HG03280 (cell line): ENCODE results near the gene ACADVL.

Experiments
- ATAC-seq: cut with Tn5 transposase; IDR thresholded peaks from one replicate; pipeline ENCODE4 v1.9.1; 2021; ENCODE audit warnings: mild to moderate bottlenecking, moderate library complexity; ENCODE audit not compliant: unreplicated experiment

Gene ACADVL

GRCh38 chr17:7191069-7191468 is 28.7 kb upstream of the ACADVL start:
- no peak for ATAC-seq

GRCh38 chr17:7191571-7192270 is 28.0 kb upstream of the ACADVL start:
- no peak for ATAC-seq

DNA sequence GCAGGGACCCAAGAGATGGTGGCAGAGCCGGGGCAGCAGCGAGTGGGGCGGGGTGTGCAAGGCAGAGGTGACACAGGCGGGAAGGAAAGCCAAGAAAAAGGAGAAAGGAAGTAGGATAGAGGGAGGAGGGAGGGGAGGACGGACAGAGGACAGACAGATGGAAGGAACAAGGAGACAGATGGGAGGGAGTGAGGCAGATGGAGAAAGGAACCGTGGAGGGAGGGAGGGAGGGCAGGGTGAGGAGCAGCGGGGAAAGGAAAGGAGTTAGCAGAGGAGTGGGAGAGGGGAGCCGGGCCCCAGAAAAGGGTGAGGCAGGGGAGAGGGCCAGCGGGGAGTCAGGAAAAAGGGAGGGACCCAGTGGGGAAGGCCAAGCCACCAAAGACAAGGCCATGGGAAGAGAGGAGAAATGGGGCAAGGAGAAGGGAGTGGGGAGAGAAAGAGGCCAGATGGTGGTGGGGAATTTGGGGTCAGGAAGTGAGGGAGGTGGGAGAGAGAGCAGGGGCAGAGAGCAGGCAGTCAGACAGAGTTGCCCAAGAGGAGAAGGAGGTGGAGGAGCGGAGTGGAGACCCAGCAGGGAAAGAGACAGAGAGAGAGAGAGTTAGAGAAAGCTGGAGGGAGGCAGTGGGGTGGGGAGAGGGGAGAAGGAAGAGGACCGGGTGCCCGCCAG is 27.3 kb upstream of the ACADVL start:
- no peak for ATAC-seq

- no peak for ATAC-seq
These were observed 23.8 kb upstream of the ACADVL start for GRCh38 chr17:7195971-7196370.

- no peak for ATAC-seq
These were observed 22.9 kb upstream of the ACADVL start for GRCh38 chr17:7196651-7197401.

DNA sequence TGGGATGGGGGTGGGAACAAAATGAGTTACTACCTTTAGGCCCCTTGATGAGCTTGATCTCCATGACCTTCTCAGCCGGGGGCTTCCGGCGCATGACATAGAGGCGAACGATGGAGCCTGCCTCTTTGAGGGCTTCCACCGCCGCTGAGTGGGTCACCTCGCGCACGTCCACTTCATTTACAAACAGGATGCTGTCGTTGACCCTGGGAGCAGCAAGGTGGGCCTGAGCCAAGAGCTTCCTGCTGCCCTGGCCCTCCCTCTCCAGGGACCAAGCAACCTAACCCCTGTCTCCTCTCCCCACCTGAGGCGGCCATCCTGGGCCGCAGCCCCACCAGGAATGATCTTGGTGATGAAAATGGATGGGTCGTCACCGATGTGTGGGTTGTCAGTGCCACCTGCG is 16.3 kb upstream of the ACADVL start:
- no peak for ATAC-seq

- no peak for ATAC-seq
These were observed 15.4 kb upstream of the ACADVL start for GRCh38 chr17:7204336-7204735.

GRCh38 chr17:7204828-7205461 is 14.8 kb upstream of the ACADVL start:
- peak; percentile 82 for ATAC-seq

DNA sequence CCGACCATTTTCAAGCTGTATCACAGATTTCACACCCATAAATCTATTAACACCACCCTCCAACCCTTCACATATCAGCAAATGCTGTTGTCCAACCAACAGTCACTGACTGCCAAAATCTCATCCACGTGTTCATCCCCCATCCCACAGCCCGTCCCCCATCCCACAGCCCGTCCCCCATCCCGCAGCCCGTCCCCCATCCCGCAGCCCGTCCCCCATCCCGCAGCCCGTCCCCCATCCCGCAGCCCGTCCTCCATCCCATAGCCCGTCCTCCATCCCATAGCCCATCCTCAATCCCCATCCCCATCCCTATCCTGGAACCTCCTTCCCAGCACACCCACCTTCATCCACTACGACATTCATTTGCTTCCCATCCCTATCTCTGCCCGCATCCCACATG is 14.2 kb upstream of the ACADVL start:
- no peak for ATAC-seq

DNA sequence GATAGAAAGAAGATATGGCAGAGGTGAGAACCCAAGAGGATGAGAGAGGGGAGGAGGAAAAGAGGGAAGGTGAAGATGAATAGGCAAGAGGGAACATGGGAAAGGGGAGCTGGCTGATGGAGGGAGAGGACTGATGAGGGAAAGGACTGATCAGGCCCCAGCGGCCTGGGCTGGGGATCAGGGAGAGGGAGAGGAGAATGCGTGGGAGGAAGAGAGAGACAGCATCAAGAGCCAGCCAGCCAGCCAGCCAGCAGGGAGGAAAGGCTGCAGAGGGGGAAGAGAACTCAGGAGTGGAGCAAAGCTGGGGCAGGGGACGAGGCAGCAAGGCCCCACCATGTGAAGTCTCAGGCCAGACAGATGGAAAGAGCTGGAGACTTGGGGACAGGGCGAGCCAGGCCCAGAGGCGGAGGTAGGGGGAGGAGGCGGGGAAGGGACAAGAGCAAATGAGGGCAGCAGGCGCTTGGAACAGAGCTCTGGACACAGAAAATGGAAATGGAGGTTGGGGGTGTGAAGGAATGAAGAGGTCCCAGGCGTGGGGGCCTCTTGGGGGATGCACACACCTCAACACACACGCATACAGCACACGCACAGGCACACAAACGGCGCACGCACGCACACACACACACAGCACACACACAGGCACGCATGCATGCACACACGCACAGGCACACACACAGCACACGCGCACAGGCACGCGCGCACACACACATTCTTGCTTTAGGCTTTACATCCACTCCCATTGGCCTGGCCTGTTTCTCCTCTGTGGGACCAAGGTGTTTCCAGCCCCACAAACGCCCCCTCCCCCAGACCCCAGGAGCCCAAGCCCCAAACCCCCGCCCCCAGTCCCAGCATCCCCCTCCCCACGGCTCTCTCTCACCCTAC is 12.4 kb upstream of the ACADVL start:
- ATAC-seq = no peak

- no peak for ATAC-seq
These were observed 11.6 kb upstream of the ACADVL start for GRCh38 chr17:7208027-7208571.

DNA sequence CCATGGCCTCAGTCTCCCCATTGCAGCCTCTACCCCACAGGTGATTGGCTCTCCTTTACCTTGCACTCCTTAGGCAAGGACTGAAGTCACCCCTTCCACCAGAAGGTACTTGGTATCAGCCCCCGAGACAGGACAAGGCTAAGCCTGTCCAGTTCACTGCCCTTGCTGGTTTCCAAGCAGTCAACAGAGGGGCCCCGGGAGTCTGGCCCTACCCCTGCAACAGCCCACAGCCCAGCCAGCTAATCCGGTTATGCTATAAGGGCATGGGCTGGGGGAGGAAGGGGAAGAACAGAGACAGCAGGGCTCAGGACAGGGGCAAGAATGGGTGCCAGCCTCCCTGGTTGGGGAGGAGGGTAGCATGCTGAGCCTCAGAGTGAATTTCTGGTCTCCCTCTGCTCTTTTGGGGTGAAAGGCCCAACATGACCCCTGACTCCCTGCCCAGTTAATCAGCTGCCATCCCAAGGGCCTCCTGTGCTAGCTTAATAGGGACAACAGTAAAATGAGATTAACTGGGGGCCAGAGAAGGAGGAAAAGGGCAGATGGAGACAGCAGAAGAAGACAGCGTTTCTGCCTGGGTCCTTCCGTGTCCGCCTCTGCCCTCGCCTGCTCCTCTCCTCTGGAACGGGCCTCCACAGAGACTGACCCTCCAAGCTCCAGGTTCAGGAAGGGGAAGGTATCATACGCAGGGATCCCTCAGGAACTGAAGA is 10.8 kb upstream of the ACADVL start:
- ATAC-seq = no peak

GRCh38 chr17:7211491-7212273 is 8.1 kb upstream of the ACADVL start:
- ATAC-seq = no peak

- no peak for ATAC-seq
These were observed 5.8 kb upstream of the ACADVL start for GRCh38 chr17:7213895-7214299.

GRCh38 chr17:7214300-7215135 is 5.2 kb upstream of the ACADVL start:
- peak; percentile 85 for ATAC-seq

DNA sequence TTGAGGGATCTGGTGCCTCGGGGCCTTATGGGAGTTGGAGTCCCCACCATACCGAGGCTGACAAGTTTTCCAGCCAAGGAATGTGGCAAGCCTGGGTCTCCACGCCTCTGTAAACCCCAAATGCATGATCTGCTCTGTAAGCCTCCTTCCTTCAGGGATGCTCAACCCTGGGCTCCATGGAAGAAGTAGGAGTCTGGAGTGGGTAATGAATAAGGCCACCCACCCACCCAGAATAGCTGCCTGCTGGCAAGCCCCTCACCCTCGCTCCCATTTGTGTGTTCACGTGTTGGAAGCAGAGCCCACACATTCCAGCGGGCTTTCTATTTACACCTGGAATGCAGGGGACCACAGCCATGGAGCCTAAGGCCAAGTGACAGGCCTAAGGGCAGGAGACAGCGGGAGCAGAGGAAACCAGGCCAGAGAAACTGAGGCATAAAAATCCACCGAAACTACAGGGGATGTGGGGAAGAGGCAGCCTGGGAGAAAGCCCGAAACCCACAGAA is 4.6 kb upstream of the ACADVL start:
- no peak for ATAC-seq

DNA sequence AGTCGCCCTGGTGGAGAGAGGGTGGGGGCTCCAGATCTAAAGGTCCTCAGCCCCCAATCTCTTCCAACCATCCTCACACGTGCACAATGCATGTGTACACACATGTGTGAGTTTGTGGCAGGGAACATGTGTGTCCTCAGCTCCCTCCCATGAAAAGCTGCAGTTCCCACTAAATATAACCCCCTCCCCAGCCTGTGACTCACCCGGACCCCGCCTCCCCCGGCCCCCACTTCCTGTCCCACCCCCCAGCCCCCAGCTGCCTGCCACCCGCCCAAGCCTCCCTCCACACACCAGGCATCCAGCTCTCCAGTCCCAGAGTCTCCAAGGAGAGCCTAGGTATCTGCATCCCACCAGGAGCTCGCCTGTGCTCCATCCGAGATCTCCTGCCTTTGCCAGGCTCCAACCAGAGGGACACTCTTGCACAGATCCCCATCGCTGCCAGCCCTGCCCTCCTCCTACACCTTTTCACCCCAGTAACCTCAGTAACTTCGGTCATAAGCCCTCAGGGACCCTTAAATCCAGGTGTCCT is 4.0 kb upstream of the ACADVL start:
- no peak for ATAC-seq
